ENCODE measurements around the gene AKR1B15. TPM values are rescaled to one million over a fixed set of nuclear protein-coding genes. Genes with fewer than 3 reads are reported as not detected.

AKR1B15 gene
- total and polyA plus RNA-seq, 11 donors: not detected

DNA sequence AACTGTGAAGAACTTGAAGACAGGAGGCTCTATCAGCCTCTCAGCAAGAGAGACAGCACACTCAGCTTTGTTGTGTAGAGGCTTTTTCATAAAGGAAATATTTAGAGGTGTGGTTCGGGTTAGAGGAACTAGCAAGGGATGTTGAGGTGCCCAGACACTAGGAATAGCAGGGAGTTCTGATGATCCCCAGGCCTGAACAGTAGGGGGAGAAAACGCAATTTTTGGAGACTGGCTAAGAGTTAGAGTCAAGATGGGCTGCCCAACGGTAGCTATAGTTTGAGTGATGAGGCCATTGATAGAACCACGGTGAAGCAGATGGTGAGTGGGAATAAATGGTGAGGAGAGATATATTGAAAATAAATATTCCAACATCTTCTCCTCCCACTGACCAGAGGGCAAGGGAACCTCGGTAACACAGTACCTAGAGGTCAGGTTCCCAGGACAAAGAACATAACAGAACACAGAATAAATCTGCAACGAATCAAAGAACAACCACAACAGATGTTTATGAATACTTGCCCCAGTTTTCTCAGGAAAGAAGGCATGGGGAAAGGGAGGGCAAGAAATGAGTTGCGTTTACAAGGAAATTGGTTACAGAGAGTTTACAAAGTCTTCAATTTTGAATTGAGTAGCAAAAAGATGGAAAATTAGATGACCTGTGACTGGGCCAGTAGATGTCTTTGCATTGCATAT lies 73.5 kb downstream of the AKR1B15 start:
- H3K27me3 ChIP-seq: peaks cover 0 to 18% (median 2%) of the 10 kb centered on the region in 9 donors
- 78 to 80% (median 80%) methylated on average over 7 of the region's 7 CpGs for WGBS, 4 donors
- H3K27ac ChIP-seq: no peak overlapping the region
- TF ChIP-seq CTCF (IDR thresholded peaks at IDR 0.05): no peak
- no peak for TF ChIP-seq POLR2A (IDR thresholded peaks at IDR 0.05)
- peaks cover 0 to 12% (median 0%) of the 10 kb centered on the region in 12 donors for H3K4me1 ChIP-seq
- H3K9me3 ChIP-seq: no peaks in the 10 kb centered on the region
- intact Hi-C loops (cut with DNase I): no loop called here
- H3K4me3 ChIP-seq: no peak overlapping the region
- DNase-seq (no peak), ATAC-seq (no peak)
- H3K36me3 ChIP-seq: no peaks in the 10 kb centered on the region

DNA sequence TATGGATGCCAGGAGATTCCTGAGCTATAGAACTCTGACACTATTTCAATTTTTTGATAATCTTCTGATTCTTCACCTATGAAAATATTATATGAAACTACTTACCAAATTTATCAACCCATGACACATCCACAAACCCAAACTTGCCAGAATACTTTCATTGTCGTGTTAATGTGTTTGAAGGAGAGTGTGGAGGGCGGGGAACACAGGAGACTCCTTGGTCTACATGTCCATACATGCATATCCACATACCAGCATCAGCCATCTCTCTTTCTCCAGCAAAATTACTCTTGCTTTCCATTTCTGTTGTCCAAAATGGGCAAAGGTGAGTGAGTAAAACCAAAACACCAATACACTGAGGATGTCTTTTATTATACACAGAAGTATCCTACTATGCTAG lies 74.3 kb downstream of the AKR1B15 start:
- Histone ChIP-seq H3K4me3 (no peak overlapping the region), H3K4me1 (peaks cover 0 to 12% (median 0%) of the 10 kb centered on the region in 12 donors), H3K27ac (no peak overlapping the region), H3K9me3 (no peaks in the 10 kb centered on the region), H3K36me3 (no peaks in the 10 kb centered on the region), H3K27me3 (peaks cover 0 to 18% (median 3%) of the 10 kb centered on the region in 9 donors)
- intact Hi-C loops (cut with DNase I): no loop called here
- DNase-seq (no peak), ATAC-seq (no peak)
- 73 to 85% (median 75%) methylated on average over 2 of the region's 2 CpGs for WGBS, 4 donors
- TF ChIP-seq CTCF (IDR thresholded peaks at IDR 0.05) (no peak), POLR2A (IDR thresholded peaks at IDR 0.05) (no peak)

- no peak for DNase-seq
- no peak for ATAC-seq
- H3K9me3 ChIP-seq: no peaks in the 10 kb centered on the region
- 62 to 73% (median 67%) methylated on average over 3 of the region's 3 CpGs for WGBS, 4 donors
- no peak overlapping the region for H3K27ac ChIP-seq
- H3K4me1 ChIP-seq: no peaks in the 10 kb centered on the region
- H3K27me3 ChIP-seq: peaks cover 0 to 26% (median 3%) of the 10 kb centered on the region in 9 donors
- TF ChIP-seq POLR2A (IDR thresholded peaks at IDR 0.05): no peak
- TF ChIP-seq CTCF (IDR thresholded peaks at IDR 0.05): no peak
- intact Hi-C loops (cut with DNase I): no loop called here
- no peaks in the 10 kb centered on the region for H3K36me3 ChIP-seq
- no peak overlapping the region for H3K4me3 ChIP-seq
Observed at GRCh38 chr7:134625550-134625949, 76.6 kb downstream of the AKR1B15 start.

DNA sequence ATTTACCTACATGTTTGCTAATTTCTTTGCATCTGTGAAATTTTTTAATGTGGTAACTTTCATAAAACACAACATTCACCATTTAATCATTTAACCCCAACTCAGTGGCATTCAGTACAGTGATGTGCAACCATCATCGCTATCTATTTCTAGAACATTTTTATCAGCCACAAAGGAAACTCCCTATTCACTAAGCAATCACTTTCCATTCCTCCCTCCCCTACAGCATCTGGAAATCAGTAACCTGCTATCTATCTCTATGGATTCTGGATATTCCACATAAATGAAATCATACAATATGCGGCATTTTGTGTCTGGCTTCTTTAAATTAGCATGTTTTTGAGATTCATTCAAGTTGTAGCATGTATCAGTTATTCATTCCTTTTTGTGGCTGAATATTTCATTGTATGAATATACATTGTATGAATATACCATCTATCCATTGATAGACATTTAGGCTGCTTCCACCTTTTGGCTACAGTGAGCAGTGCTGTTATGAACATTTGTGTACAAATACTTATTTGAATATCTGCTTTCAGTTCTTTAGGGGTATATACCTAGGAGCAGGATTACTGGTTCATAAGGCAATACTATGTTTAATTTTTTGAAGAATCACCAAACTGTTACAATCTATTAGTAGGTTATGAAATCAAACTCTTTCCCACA lies 78.3 kb downstream of the AKR1B15 start:
- DNase-seq: no peak
- no peaks in the 10 kb centered on the region for H3K36me3 ChIP-seq
- intact Hi-C loops (cut with DNase I): no loop called here
- no peak for TF ChIP-seq CTCF (IDR thresholded peaks at IDR 0.05)
- TF ChIP-seq POLR2A (IDR thresholded peaks at IDR 0.05): no peak
- H3K4me1 ChIP-seq: no peaks in the 10 kb centered on the region
- no peak overlapping the region for H3K27ac ChIP-seq
- peaks cover 0 to 26% (median 3%) of the 10 kb centered on the region in 9 donors for H3K27me3 ChIP-seq
- no peak for ATAC-seq
- H3K9me3 ChIP-seq: no peaks in the 10 kb centered on the region
- 56 to 87% (median 79%) methylated on average over 2 of the region's 2 CpGs for WGBS, 4 donors
- H3K4me3 ChIP-seq: no peak overlapping the region

Data from heart left ventricle (tissue), 16 donors.